Stimulated activated CD4-positive, alpha-beta T cell treated with anti-CD3 and anti-CD28 coated beads, Interleukin-15, amount 100 ng/mL, for 1 hour (primary cell): ENCODE data around the gene KIAA1217.

Source experiments
- DNase-seq, 2 donors: peaks; one replicate each; pipeline ENCODE4 v3.0.0-alpha.2; 2020; ENCODE audit warnings: low read depth in 1 of 2, low spot score in 1 of 2

Gene KIAA1217

GRCh38 chr10:24358022-24358421, 149.1 kb downstream of the KIAA1217 start:
- no peak for DNase-seq

- DNase-seq = no peak
These were observed 151.6 kb downstream of the KIAA1217 start for GRCh38 chr10:24360282-24361127.

- no peak for DNase-seq
These were observed 154.1 kb downstream of the KIAA1217 start for GRCh38 chr10:24363070-24363469.

GRCh38 chr10:24367688-24368087, 158.8 kb downstream of the KIAA1217 start:
- DNase-seq = no peak

GRCh38 chr10:24370877-24371276, 161.9 kb downstream of the KIAA1217 start:
- DNase-seq = no peak

GRCh38 chr10:24371396-24371795, 162.5 kb downstream of the KIAA1217 start:
- DNase-seq = no peak

- no peak for DNase-seq
These were observed 165.4 kb downstream of the KIAA1217 start for GRCh38 chr10:24374134-24374915.

GRCh38 chr10:24375510-24375909, 166.6 kb downstream of the KIAA1217 start:
- no peak for DNase-seq

GRCh38 chr10:24376731-24377130, 167.8 kb downstream of the KIAA1217 start:
- DNase-seq = no peak

- no peak for DNase-seq
These were observed 169.4 kb downstream of the KIAA1217 start for GRCh38 chr10:24378126-24378920.

- DNase-seq = no peak
These were observed 172.5 kb downstream of the KIAA1217 start for GRCh38 chr10:24381235-24382010.

- DNase-seq = no peak
These were observed 173.1 kb downstream of the KIAA1217 start for GRCh38 chr10:24382045-24382444.

- DNase-seq = no peak
These were observed 173.6 kb downstream of the KIAA1217 start for GRCh38 chr10:24382596-24382978.

GRCh38 chr10:24382979-24383663, 174.2 kb downstream of the KIAA1217 start:
- no peak for DNase-seq

GRCh38 chr10:24383681-24384106, 174.8 kb downstream of the KIAA1217 start:
- DNase-seq = no peak

- DNase-seq = no peak
These were observed 176.0 kb downstream of the KIAA1217 start for GRCh38 chr10:24384954-24385353.

- DNase-seq = no peak
These were observed 176.8 kb downstream of the KIAA1217 start for GRCh38 chr10:24385776-24386175.

GRCh38 chr10:24390146-24390700, 181.3 kb downstream of the KIAA1217 start:
- no peak for DNase-seq

- DNase-seq = no peak
These were observed 181.8 kb downstream of the KIAA1217 start for GRCh38 chr10:24390746-24391145.

- no peak for DNase-seq
These were observed 184.3 kb downstream of the KIAA1217 start for GRCh38 chr10:24393201-24393600.
